MG63 (cell line): ENCODE results near the gene LRP2. TPM values are rescaled to one million over a fixed set of nuclear protein-coding genes. Genes with fewer than 3 reads are reported as not detected.
"Not testable (repeated sequence)": the region's sequence is repeated elsewhere in the genome, so short reads cannot be mapped to it uniquely, and the experiment has no call there.

Experiments used
- DNase-seq: peaks from one replicate; pipeline ENCODE4 v3.0.0-alpha.2; 2020
- H3K27me3 ChIP-seq: fragments of 250-450 bp; sonication (Bioruptor Pico); 2 replicates; pipeline ENCODE4 v1.5.1; 2020; ENCODE audit warnings: mild to moderate bottlenecking, moderate library complexity
- H3K36me3 ChIP-seq: fragments of 250-450 bp; sonication (Bioruptor Pico); 2 replicates; pipeline ENCODE4 v1.5.1; 2020; ENCODE audit warnings: mild to moderate bottlenecking, moderate library complexity
- H3K4me3 ChIP-seq: fragments of 250-450 bp; sonication (Bioruptor Pico); 2 replicates; pipeline ENCODE4 v1.5.1; 2020; ENCODE audit warnings: mild to moderate bottlenecking, moderate library complexity
- H3K9me3 ChIP-seq: fragments of 250-450 bp; sonication (Bioruptor Pico); 2 replicates; pipeline ENCODE4 v1.5.1; 2020; ENCODE audit warnings: mild to moderate bottlenecking, moderate library complexity
- total RNA-seq: library from RNA; depleted of rRNA; stranded (reverse); fragments of >200 nt; shearing (Covaris generic); gene quantifications from 2 replicates; pipeline ENCODE4 v1.2.3, GENCODE V29; 2014; ENCODE audit warnings: low replicate concordance

Gene LRP2
- total RNA-seq, 1 experiment from 2014 or later = not detected

GRCh38 chr2:169360984-169361705 is 1.2 kb downstream of the LRP2 start:
- H3K27me3 ChIP-seq = peaks cover 60% of the 10 kb centered on the region

GRCh38 chr2:169358016-169358415 is 4.3 kb downstream of the LRP2 start:
- H3K9me3 ChIP-seq = no peaks in the 10 kb centered on the region
- peaks cover 51% of the 10 kb centered on the region for H3K27me3 ChIP-seq
- H3K4me3 ChIP-seq = no peak overlapping the region
- no peak for DNase-seq
- no peaks in the 10 kb centered on the region for H3K36me3 ChIP-seq

More at GRCh38 chr2:169360984-169361705, 1.2 kb downstream of the LRP2 start:
- no peak for DNase-seq
- Histone ChIP-seq H3K36me3 (no peaks in the 10 kb centered on the region), H3K4me3 (no peak overlapping the region; the same call in 1 of the 2 replicates), H3K9me3 (no peaks in the 10 kb centered on the region)

GRCh38 chr2:169354244-169354643 is 8.1 kb downstream of the LRP2 start:
- Histone ChIP-seq H3K4me3 (no peak overlapping the region), H3K27me3 (peaks cover 20% of the 10 kb centered on the region), H3K36me3 (no peaks in the 10 kb centered on the region), H3K9me3 (no peaks in the 10 kb centered on the region)
- no peak for DNase-seq

- DNase-seq = no peak
- Histone ChIP-seq H3K27me3 (peaks cover 9% of the 10 kb centered on the region; the same call in 1 of the 2 replicates), H3K36me3 (no peaks in the 10 kb centered on the region), H3K4me3 (no peak overlapping the region), H3K9me3 (no peaks in the 10 kb centered on the region)
These were observed 10.6 kb downstream of the LRP2 start for GRCh38 chr2:169351725-169352124.

- no peak overlapping the region for H3K4me3 ChIP-seq
- no peaks in the 10 kb centered on the region for H3K9me3 ChIP-seq
- DNase-seq = no peak
- peaks cover 8% of the 10 kb centered on the region for H3K27me3 ChIP-seq
- H3K36me3 ChIP-seq = no peaks in the 10 kb centered on the region
These were observed 12.8 kb downstream of the LRP2 start for GRCh38 chr2:169349535-169349934.

- no peaks in the 10 kb centered on the region for H3K9me3 ChIP-seq
- no peak for DNase-seq
These were observed 13.9 kb downstream of the LRP2 start for GRCh38 chr2:169348321-169349024.

GRCh38 chr2:169345486-169346437 is 16.6 kb downstream of the LRP2 start:
- no peak for DNase-seq
- H3K36me3 ChIP-seq = no peaks in the 10 kb centered on the region
- H3K27me3 ChIP-seq = peaks cover 15% of the 10 kb centered on the region
- no peak overlapping the region for H3K4me3 ChIP-seq
- H3K9me3 ChIP-seq = no peaks in the 10 kb centered on the region

More at GRCh38 chr2:169348321-169349024, 13.9 kb downstream of the LRP2 start:
- peaks cover 8% of the 10 kb centered on the region for H3K27me3 ChIP-seq
- H3K36me3 ChIP-seq = no peaks in the 10 kb centered on the region
- no peak overlapping the region for H3K4me3 ChIP-seq

- DNase-seq = no peak
- no peaks in the 10 kb centered on the region for H3K9me3 ChIP-seq
- H3K27me3 ChIP-seq = peaks cover 18% of the 10 kb centered on the region
- no peaks in the 10 kb centered on the region for H3K36me3 ChIP-seq
- no peak overlapping the region for H3K4me3 ChIP-seq
These were observed 17.4 kb downstream of the LRP2 start for GRCh38 chr2:169344736-169345485.

GRCh38 chr2:169343202-169343601 is 19.1 kb downstream of the LRP2 start:
- Histone ChIP-seq H3K27me3 (peaks cover 18% of the 10 kb centered on the region), H3K36me3 (no peaks in the 10 kb centered on the region), H3K4me3 (no peak overlapping the region), H3K9me3 (no peaks in the 10 kb centered on the region)
- no peak for DNase-seq

- Histone ChIP-seq H3K9me3 (no peaks in the 10 kb centered on the region), H3K36me3 (no peaks in the 10 kb centered on the region), H3K27me3 (peaks cover 9% of the 10 kb centered on the region; the same call in 1 of the 2 replicates), H3K4me3 (no peak overlapping the region)
- DNase-seq = no peak
These were observed 22.7 kb downstream of the LRP2 start for GRCh38 chr2:169339657-169340056.

GRCh38 chr2:169336695-169337094 is 25.6 kb downstream of the LRP2 start:
- Histone ChIP-seq H3K36me3 (no peaks in the 10 kb centered on the region), H3K27me3 (peaks cover 12% of the 10 kb centered on the region), H3K4me3 (no peak overlapping the region), H3K9me3 (no peaks in the 10 kb centered on the region)
- DNase-seq = no peak

- H3K9me3 ChIP-seq = no peaks in the 10 kb centered on the region
- DNase-seq = no peak
- no peaks in the 10 kb centered on the region for H3K36me3 ChIP-seq
- H3K4me3 ChIP-seq = no peak overlapping the region
- H3K27me3 ChIP-seq = peaks cover 7% of the 10 kb centered on the region
These were observed 31.7 kb downstream of the LRP2 start for GRCh38 chr2:169330555-169331198.

GRCh38 chr2:169329688-169330554 is 32.4 kb downstream of the LRP2 start:
- no peak for DNase-seq
- H3K36me3 ChIP-seq = no peaks in the 10 kb centered on the region

GRCh38 chr2:169328785-169329184 is 33.5 kb downstream of the LRP2 start:
- no peak overlapping the region for H3K4me3 ChIP-seq
- no peak for DNase-seq
- peaks cover 18% of the 10 kb centered on the region for H3K27me3 ChIP-seq
- no peaks in the 10 kb centered on the region for H3K36me3 ChIP-seq
- H3K9me3 ChIP-seq = no peaks in the 10 kb centered on the region

More at GRCh38 chr2:169329688-169330554, 32.4 kb downstream of the LRP2 start:
- H3K9me3 ChIP-seq = no peaks in the 10 kb centered on the region
- H3K27me3 ChIP-seq = peaks cover 13% of the 10 kb centered on the region
- no peak overlapping the region for H3K4me3 ChIP-seq

GRCh38 chr2:169327837-169328236 is 34.5 kb downstream of the LRP2 start:
- not testable (repeated sequence) for H3K4me3 ChIP-seq, H3K9me3 ChIP-seq, DNase-seq, H3K36me3 ChIP-seq
- H3K27me3 ChIP-seq = peaks cover 15% of the 10 kb centered on the region
